Adrenal gland (tissue), 12 donors: Measurements from ENCODE around the gene CHID1. TPM values are rescaled to one million over a fixed set of nuclear protein-coding genes. Genes with fewer than 3 reads are reported as not detected.

ENCODE experiments used
- DNase-seq, 7 donors: peaks; one replicate each; pipeline ENCODE4 v3.0.0-alpha.2; 2019 to 2020
- H3K27ac ChIP-seq, 5 donors: fragments of 200-600 bp; sonication (generic) in 4 of 5; 1 replicate in 3 of 5; 2 replicates in 2 of 5; pipeline versions ENCODE4 v1.5.1 to v1.8.0; 2016 to 2020; ENCODE audit warnings: mild to moderate bottlenecking in 1 of 5
- H3K27me3 ChIP-seq: fragments of 200-600 bp; 2 replicates; pipeline ENCODE4 v1.8.0; 2021
- H3K36me3 ChIP-seq, 2 donors: fragments of 200-600 bp; replicated peaks in 1 of 2; 1 replicate in 1 of 2; 2 replicates in 1 of 2; pipeline versions ENCODE4 v1.5.1 to v1.8.0; 2018 to 2022
- H3K4me1 ChIP-seq, 2 donors: fragments of 200-600 bp; replicated peaks in 1 of 2; 1 replicate in 1 of 2; 2 replicates in 1 of 2; pipeline versions ENCODE4 v1.5.1 to v1.8.0; 2018 to 2021
- H3K4me3 ChIP-seq, 4 donors: fragments of 200-600 bp; sonication (generic) in 3 of 4; one replicate each; pipeline ENCODE4 v1.5.1; 2016 to 2018
- H3K9me3 ChIP-seq, 3 donors: fragments of 200-600 bp; sonication (generic) in 1 of 3; replicated peaks in 1 of 3; 1 replicate in 2 of 3; 2 replicates in 1 of 3; pipeline versions ENCODE4 v1.5.1 to v1.8.0; 2016 to 2021
- CTCF ChIP-seq, 6 experiments: fragments of 450-650 bp in 4 of 6; fragments of 200-600 bp in 2 of 6; sonication (generic) in 1 of 6; IDR thresholded peaks; 1 replicate in 5 of 6; 2 replicates in 1 of 6; pipeline versions ENCODE4 v1.5.1 to v1.8.0; 2016 to 2021; ENCODE audit warnings: antibody characterized with exemption in 6 of 6, mild to moderate bottlenecking in 2 of 6, moderate library complexity in 1 of 6
- POLR2A ChIP-seq, 2 donors: fragments of 450-650 bp; IDR thresholded peaks; one replicate each; pipeline ENCODE4 v1.6.1; 2017; ENCODE audit warnings: antibody characterized with exemption in 2 of 2, mild to moderate bottlenecking in 2 of 2, moderate library complexity in 1 of 2
- WGBS, 4 donors: extraction: QIAGEN DNeasy Blood & Tissue Kit in 2 of 4; methylation state at CpG; one replicate each; pipeline versions ENCODE4 v1.1.5 to v1.1.7; 2013 to 2017; 5-methylcytosine and 5-hydroxymethylcytosine counted together
- intact Hi-C, 2 donors: fragments of 100-400 bp; cut with DNase I; formaldehyde crosslinking; loops; one replicate each; pipeline versions ENCODE4 v1.14.1 to v1.15.0; 2022 to 2023
- polyA plus RNA-seq, 3 donors: library from polyadenylated mRNA; stranded (reverse); fragments of 200-250 nt in 2 of 3; fragments of 350-450 nt in 1 of 3; fragmentation: Illumina TruSeq in 1 of 3; extraction: RNeasy Lipid Tissue Mini Kit (QIAGEN cat#74804) in 1 of 3; gene quantifications; one replicate each; pipeline ENCODE4 v1.2.3, GENCODE V29; 2013 to 2014
- total RNA-seq, 9 donors: library from RNA; depleted of rRNA in 4 of 9; stranded (reverse); fragments of >200 nt in 4 of 9; fragments of 120-200 nt in 1 of 9; fragmentation: NEBNext Ultra II Directional in 1 of 9; extraction: Animal tissue kit (Norgen Biotek cat#: 25700) in 1 of 9; gene quantifications; one replicate each; pipeline versions ENCODE4 v1.1.0 to v1.2.4, GENCODE V29; 2013 to 2023
- donor health status: healthy with polysubstance abuse.
- donor health status: Bipolar disorder and iron deficiency.
- donor health status: DM: yes; HTN: yes; CAD: no.
- donor health status: DM: no; HTN: no; CAD: no.
- donor health status: DM: no; HTN: no; CAD: no.
- donor health status: DM: yes; HTN: yes; CAD: no.

Gene CHID1
- total and polyA plus RNA-seq, 12 donors = 39.2 to 220 (median 96.6) TPM

GRCh38 chr11:839280-839623 is 71.4 kb downstream of the CHID1 start:
- 86 to 93% (median 91%) methylated on average over 4 to 5 of the region's 5 CpGs; no CpG with 5 or more reads in 1 of the 4 donors for WGBS, 4 donors
- Histone ChIP-seq H3K36me3 (peaks cover 0 to 44% of the 10 kb centered on the region in 2 donors), H3K27me3 (no peaks in the 10 kb centered on the region), H3K4me3 (no peak overlapping the region), H3K9me3 (no peaks in the 10 kb centered on the region), H3K27ac (peak overlapping the region in 1 of 5 donors; percentile 25), H3K4me1 (peaks cover 33 to 42% of the 10 kb centered on the region in 2 donors)
- intact Hi-C loops = no loop called here
- no peak for DNase-seq
- TF ChIP-seq CTCF (IDR thresholded peaks at IDR 0.05) = no peak
- TF ChIP-seq POLR2A (IDR thresholded peaks at IDR 0.05) = no peak

GRCh38 chr11:838441-839279 is 72.0 kb downstream of the CHID1 start:
- H3K36me3 ChIP-seq = peaks cover 0 to 44% of the 10 kb centered on the region in 2 donors
- DNase-seq = peak in 1 of 7 donors; percentile 39
- no peaks in the 10 kb centered on the region for H3K9me3 ChIP-seq
- peak overlapping the region in 1 of 5 donors; percentile 25 for H3K27ac ChIP-seq
- peaks cover 33 to 42% of the 10 kb centered on the region in 2 donors for H3K4me1 ChIP-seq
- H3K4me3 ChIP-seq = no peak overlapping the region
- intact Hi-C loops = no loop called here
- no peaks in the 10 kb centered on the region for H3K27me3 ChIP-seq
- TF ChIP-seq CTCF (IDR thresholded peaks at IDR 0.05) (no peak), POLR2A (IDR thresholded peaks at IDR 0.05) (no peak)
- 50 to 79% (median 71%) methylated on average over 10 to 17 of the region's 17 CpGs for WGBS, 4 donors

GRCh38 chr11:837990-838307 is 72.7 kb downstream of the CHID1 start:
- Histone ChIP-seq H3K4me3 (no peak overlapping the region), H3K36me3 (peaks cover 0 to 44% of the 10 kb centered on the region in 2 donors), H3K27ac (no peak overlapping the region), H3K4me1 (peaks cover 26 to 39% of the 10 kb centered on the region in 2 donors), H3K9me3 (no peaks in the 10 kb centered on the region), H3K27me3 (no peaks in the 10 kb centered on the region)
- 73 to 92% (median 78%) methylated on average over 6 to 8 of the region's 8 CpGs; no CpG with 5 or more reads in 1 of the 4 donors for whole genome bisulfite sequencing, 4 donors
- no peak for TF ChIP-seq CTCF (IDR thresholded peaks at IDR 0.05)
- TF ChIP-seq POLR2A (IDR thresholded peaks at IDR 0.05) = no peak
- DNase-seq = peak in 1 of 7 donors; percentile 58
- intact Hi-C loops = no loop called here

GRCh38 chr11:837189-837989 is 73.2 kb downstream of the CHID1 start:
- H3K27ac ChIP-seq = no peak overlapping the region
- peak in 1 of 7 donors; percentile 36 for DNase-seq

More at GRCh38 chr11:837189-837989, 73.2 kb downstream of the CHID1 start:
- peaks cover 0 to 44% of the 10 kb centered on the region in 2 donors for H3K36me3 ChIP-seq
- no peak for TF ChIP-seq CTCF (IDR thresholded peaks at IDR 0.05)
- TF ChIP-seq POLR2A (IDR thresholded peaks at IDR 0.05) = peak in 1 of 2 donors; percentile 3
- intact Hi-C loops = no loop called here
- H3K4me3 ChIP-seq = no peak overlapping the region
- WGBS, 4 donors = 75 to 83% (median 80%) methylated on average over 10 to 22 of the region's 22 CpGs
- peaks cover 28 to 41% of the 10 kb centered on the region in 2 donors for H3K4me1 ChIP-seq
- H3K9me3 ChIP-seq = no peaks in the 10 kb centered on the region
- no peaks in the 10 kb centered on the region for H3K27me3 ChIP-seq
